ENCODE measurements around the gene MAP7D3. TPM values are rescaled to one million over a fixed set of nuclear protein-coding genes. Genes with fewer than 3 reads are reported as not detected.

The MAP7D3 gene
- total RNA-seq, 1 experiment from 2014 or later = 15.0 TPM

DNA sequence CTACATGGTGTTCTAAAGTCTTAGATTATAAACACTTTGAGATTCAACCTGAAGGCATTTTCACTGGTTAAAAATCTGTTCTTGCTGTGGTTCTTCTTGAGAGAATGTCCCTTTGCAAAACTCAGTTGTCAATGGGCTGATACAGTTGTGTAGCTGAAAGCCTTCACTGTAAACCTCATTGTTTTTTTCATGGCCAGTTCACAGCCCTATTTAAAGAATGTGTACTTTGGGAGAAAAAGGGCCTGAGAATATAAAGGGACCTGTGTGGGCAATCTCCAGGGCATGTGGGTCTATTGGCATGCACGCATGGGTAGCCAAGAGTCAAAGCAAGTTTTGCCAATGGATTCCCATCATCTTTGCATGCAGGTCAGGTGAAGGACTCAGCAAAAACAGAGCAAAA is 7.8 kb upstream of the MAP7D3 start:
- RAD21 ChIA-PET (ENCODE audit: low non-redundant PET in 1 of 2, low total read pairs in 2 of 2, uncharacterized antibody in 2 of 2, unreplicated experiment in 2 of 2) = no interaction called here
- no peak overlapping the region for H3K4me2 ChIP-seq (ENCODE audit: low read length)
- no peak for ATAC-seq
- H3K27me3 ChIP-seq (ENCODE audit: insufficient read depth, low read length) = no peaks in the 10 kb centered on the region
- H3K27ac ChIP-seq (ENCODE audit: low read depth, low read length) = no peak overlapping the region
- H3K9me2 ChIP-seq (ENCODE audit: insufficient read depth) = no peaks in the 10 kb centered on the region
- H4K20me1 ChIP-seq (ENCODE audit: insufficient read depth) = no peaks in the 10 kb centered on the region
- no peak overlapping the region for H3K9ac ChIP-seq (ENCODE audit: low read length)
- CTCF ChIA-PET = no interaction called here
- intact Hi-C loops (cut with micrococcal nuclease) = loop anchor here (10.0 kb wide), 1 partner anchor 236 kb away; the partner anchor contains the start of gene HTATSF1
- H3K4me3 ChIP-seq (replicated peaks in 1 of 2; ENCODE audit: low read depth in 1 of 2, low read length in 2 of 2) = no peak overlapping the region
- H3K79me2 ChIP-seq (ENCODE audit: insufficient read depth, low read length) = no peaks in the 10 kb centered on the region
- no peak for DNase-seq (ENCODE audit: low read depth, low spot score)
- no TSS peak for BruUV-seq (replicated peaks)
- no peak for TF ChIP-seq POLR2A (IDR thresholded peaks at IDR 0.05; ENCODE audit: borderline replicate concordance, extremely low read depth, insufficient read depth, insufficient read length)
- no peaks in the 10 kb centered on the region for H3K9me3 ChIP-seq (ENCODE audit: control insufficient read depth in 1 of 2, insufficient read depth in 1 of 2, low read depth in 1 of 2, low read length in 2 of 2)
- no peak overlapping the region for H2AFZ ChIP-seq (ENCODE audit: low read depth, low read length, poor library complexity, severe bottlenecking)
- no peaks in the 10 kb centered on the region for H3K36me3 ChIP-seq (ENCODE audit: control insufficient read depth in 1 of 2, insufficient read depth in 2 of 2, low read length in 2 of 2)
- POLR2A ChIA-PET = no interaction called here
- no peaks in the 10 kb centered on the region for H3K4me1 ChIP-seq (ENCODE audit: control insufficient read depth in 1 of 2, insufficient read depth in 2 of 2, low read length in 2 of 2)

DNA sequence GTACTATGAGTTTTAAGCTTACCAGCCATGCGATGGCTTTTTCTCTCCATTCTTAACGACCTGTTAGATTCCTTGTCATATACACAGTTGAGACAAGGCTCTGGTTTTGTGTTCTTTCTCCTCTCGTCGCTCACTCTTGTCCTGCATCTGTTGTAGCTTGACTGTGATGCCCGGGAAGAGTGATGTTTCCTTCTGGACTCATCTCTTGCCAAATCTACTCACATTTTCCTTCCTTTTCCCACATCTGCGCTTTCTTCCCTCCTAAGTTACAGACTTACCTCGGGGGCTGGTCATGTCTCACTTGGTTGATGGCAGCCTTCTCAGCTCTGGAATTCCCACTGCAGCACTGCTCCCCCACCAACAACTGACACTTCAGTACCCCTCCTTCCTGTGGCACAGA is 4.8 kb upstream of the MAP7D3 start:
- Histone ChIP-seq H3K27me3 (ENCODE audit: insufficient read depth, low read length) (no peaks in the 10 kb centered on the region), H4K20me1 (ENCODE audit: insufficient read depth) (no peaks in the 10 kb centered on the region), H2AFZ (ENCODE audit: low read depth, low read length, poor library complexity, severe bottlenecking) (no peak overlapping the region), H3K9ac (ENCODE audit: low read length) (no peak overlapping the region), H3K27ac (ENCODE audit: low read depth, low read length) (no peak overlapping the region), H3K36me3 (ENCODE audit: control insufficient read depth in 1 of 2, insufficient read depth in 2 of 2, low read length in 2 of 2) (no peaks in the 10 kb centered on the region), H3K9me2 (ENCODE audit: insufficient read depth) (no peaks in the 10 kb centered on the region), H3K4me2 (ENCODE audit: low read length) (no peak overlapping the region), H3K79me2 (ENCODE audit: insufficient read depth, low read length) (no peaks in the 10 kb centered on the region), H3K4me3 (replicated peaks in 1 of 2; ENCODE audit: low read depth in 1 of 2, low read length in 2 of 2) (no peak overlapping the region), H3K4me1 (ENCODE audit: control insufficient read depth in 1 of 2, insufficient read depth in 2 of 2, low read length in 2 of 2) (peaks cover 3 to 7% of the 10 kb centered on the region in 2 experiments), H3K9me3 (ENCODE audit: control insufficient read depth in 1 of 2, insufficient read depth in 1 of 2, low read depth in 1 of 2, low read length in 2 of 2) (no peaks in the 10 kb centered on the region)
- ATAC-seq (no peak), DNase-seq (ENCODE audit: low read depth, low spot score) (no peak)
- no TSS peak for BruUV-seq (replicated peaks)
- TF ChIP-seq POLR2AphosphoS5 (IDR thresholded peaks at IDR 0.05; ENCODE audit: low read depth, low read length) (no peak), EZH2phosphoT487 (IDR thresholded peaks at IDR 0.05; ENCODE audit: borderline replicate concordance) (no peak), CEBPB (IDR thresholded peaks at IDR 0.05; ENCODE audit: low read depth) (no peak), FOSL1 (IDR thresholded peaks at IDR 0.05; ENCODE audit: low read depth) (no peak), ZFX (IDR thresholded peaks at IDR 0.05) (no peak)
- TF ChIP-seq, protein P1, sequence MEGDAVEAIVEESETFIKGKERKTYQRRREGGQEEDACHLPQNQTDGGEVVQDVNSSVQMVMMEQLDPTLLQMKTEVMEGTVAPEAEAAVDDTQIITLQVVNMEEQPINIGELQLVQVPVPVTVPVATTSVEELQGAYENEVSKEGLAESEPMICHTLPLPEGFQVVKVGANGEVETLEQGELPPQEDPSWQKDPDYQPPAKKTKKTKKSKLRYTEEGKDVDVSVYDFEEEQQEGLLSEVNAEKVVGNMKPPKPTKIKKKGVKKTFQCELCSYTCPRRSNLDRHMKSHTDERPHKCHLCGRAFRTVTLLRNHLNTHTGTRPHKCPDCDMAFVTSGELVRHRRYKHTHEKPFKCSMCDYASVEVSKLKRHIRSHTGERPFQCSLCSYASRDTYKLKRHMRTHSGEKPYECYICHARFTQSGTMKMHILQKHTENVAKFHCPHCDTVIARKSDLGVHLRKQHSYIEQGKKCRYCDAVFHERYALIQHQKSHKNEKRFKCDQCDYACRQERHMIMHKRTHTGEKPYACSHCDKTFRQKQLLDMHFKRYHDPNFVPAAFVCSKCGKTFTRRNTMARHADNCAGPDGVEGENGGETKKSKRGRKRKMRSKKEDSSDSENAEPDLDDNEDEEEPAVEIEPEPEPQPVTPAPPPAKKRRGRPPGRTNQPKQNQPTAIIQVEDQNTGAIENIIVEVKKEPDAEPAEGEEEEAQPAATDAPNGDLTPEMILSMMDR (IDR thresholded peaks at IDR 0.05 in 2 of 3, conservative IDR thresholded peaks at IDR 0.05 in 1 of 3; ENCODE audit: borderline replicate concordance in 1 of 3, insufficient read depth in 1 of 3, low read depth in 2 of 3, low read length in 2 of 3) = no peak
- TF ChIP-seq, protein P2, sequence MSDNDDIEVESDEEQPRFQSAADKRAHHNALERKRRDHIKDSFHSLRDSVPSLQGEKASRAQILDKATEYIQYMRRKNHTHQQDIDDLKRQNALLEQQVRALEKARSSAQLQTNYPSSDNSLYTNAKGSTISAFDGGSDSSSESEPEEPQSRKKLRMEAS (IDR thresholded peaks at IDR 0.05) = no peak
- TF ChIP-seq, protein P3, sequence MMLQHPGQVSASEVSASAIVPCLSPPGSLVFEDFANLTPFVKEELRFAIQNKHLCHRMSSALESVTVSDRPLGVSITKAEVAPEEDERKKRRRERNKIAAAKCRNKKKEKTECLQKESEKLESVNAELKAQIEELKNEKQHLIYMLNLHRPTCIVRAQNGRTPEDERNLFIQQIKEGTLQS (IDR thresholded peaks at IDR 0.05) = no peak
- ChIA-PET RAD21 (ENCODE audit: low non-redundant PET in 1 of 2, low total read pairs in 2 of 2, uncharacterized antibody in 2 of 2, unreplicated experiment in 2 of 2) (no interaction called here), POLR2A (no interaction called here), CTCF (no interaction called here)
- intact Hi-C loops (cut with micrococcal nuclease) = loop anchor here (10.0 kb wide), 1 partner anchor 239 kb away; the partner anchor contains the start of gene HTATSF1

Measured in HCT116 (cell line).